ENCODE measurements around the gene TDRD10.
"Not testable (repeated sequence)": the region's sequence is repeated elsewhere in the genome, so short reads cannot be mapped to it uniquely, and the experiment has no call there.

TDRD10 gene

DNA sequence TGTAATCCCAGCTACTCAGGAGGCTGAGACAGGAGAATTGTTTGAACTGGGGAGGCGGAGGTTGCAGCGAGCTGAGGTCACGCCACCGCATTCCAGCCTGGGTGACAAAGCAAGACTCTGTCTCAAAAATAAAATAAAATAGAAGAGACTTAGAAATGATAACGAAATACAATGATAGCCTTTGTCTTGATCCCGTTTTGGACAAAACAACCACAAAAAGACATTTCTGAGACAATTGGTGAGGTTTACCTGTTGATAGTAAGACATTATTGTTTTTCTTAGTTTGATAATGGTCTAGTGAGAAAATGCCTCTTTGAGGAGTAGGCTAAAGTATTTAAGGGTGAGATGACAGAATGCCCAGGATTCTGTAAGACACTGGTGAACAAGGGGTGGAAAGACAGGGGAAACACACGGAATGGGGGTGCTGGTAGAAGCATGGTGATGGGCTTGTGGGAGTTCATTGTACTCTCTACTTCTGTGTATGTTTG, 12.1 kb downstream of the TDRD10 start:
- DNase-seq (ENCODE audit: low spot score) (no peak), FAIRE-seq (no peak)

DNA sequence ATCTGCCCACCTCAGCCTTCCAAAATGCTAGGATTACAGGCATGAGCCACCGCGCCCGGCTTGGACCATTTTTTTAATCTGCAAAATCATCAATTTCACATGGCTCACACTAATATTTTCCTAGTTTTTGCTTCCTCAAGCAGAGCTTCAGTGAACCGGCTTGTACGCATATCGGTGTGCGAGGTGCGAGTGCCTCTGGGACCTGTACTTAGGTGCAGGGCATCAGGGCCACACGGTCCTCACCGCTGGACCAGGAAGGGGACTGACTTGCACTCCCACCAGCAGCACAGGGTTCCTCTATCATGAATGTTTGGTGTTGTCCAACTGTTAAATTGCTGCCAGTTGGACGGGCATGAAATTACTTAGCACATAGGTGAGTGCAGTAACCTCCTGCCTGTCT, 15.6 kb downstream of the TDRD10 start:
- no peak for FAIRE-seq
- DNase-seq (ENCODE audit: low spot score), result no peak

DNA sequence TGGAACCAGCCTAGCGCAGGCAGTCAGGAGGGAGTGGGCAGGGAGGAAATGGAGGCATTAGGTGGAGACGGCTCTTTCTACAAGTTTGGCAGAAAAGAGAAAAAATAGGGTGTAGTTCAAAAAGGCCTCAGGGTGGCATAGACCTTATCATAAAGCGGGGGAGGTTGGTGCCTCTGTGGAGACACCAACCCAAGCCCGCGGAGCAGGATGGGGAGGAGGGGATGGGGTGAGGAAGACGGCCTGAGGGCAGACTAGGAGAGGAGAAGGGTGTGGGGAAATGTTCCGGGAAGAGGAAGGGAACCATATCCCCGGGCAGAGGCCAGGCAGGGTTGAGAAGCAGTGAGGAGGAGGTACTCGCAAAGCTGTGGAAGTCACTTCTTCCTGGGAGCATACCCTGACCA, 17.6 kb downstream of the TDRD10 start:
- FAIRE-seq (no peak), DNase-seq (ENCODE audit: low spot score) (no peak)

DNA sequence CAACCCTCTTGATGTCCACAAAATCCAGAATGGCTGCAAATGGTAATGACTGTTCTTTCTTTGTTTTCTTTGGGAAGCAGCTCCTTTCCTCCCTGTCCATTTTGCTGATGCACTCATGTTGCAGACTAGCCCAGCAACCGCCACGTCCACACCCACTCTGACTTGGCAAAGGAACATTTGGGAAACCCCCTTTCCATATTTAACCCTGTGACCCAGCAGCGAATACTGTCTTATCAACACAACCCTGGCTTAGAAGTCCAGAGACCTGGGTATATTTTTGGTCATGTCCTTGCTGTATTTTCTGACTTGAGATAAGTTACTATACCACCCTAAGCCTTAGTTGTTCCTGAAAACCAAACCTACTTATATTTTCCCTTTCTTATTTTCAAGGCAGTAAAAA, 18.3 kb downstream of the TDRD10 start:
- FAIRE-seq (no peak), DNase-seq (ENCODE audit: low spot score) (no peak)

DNA sequence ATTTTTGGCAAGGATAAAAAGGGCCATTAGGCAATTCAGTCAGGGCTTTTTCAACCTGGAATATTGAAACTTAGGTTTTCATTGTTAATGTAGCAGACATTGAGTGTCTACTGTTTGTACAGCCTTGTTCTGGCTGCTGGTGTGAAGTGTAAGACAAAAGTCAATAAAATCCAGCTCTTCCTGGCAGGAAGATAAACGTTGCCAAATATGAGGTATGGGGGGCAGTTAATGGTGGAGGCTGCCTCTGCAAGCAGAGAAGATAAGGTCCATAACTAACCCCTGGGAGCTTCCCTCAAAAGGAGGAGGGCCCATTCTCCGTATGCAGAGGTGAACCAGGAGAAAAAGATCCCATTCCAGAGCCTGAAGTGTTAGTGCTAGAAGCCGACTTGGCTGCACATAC, 19.7 kb downstream of the TDRD10 start:
- FAIRE-seq, result no peak
- DNase-seq (ENCODE audit: low spot score), result no peak

DNA sequence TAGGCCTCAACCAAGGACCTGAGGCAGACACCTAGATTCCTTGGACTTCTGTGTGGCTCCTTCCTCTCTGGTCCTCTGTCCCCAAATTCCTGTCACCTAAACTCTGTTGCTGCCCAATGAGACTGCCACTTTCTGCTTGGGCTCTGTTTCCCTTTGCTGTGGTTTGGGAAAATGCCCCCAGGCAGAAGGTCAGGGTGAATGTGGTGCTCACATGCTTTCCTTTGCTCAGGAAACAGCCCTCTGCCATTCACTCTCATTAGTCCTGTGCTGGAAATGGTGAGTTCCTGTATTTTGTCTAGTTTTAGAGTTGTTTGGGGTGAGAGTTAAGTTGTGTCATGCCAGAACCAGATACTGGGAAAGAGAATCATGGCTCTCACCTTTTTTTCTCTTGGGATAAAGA, 22.9 kb downstream of the TDRD10 start:
- FAIRE-seq (no peak), DNase-seq (ENCODE audit: low spot score) (no peak)

DNA sequence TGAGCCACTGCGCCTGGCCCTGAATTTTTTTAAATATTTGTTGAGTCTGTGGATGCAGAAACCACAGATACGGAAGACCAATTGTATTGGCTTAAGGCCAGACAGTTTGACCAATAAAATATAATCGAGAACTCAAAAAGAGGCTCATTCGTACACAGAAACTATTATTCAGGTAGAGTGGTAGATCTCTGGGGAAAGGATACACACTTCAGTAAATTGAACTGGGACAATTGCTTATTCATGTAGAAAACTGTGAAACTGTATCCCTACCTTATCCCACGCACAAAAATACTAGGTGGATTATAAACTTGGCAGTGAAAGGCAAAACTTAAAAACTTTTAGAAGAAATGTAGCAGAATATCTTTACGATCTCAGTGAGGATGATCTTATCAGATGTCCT, 25.2 kb downstream of the TDRD10 start:
- FAIRE-seq (no peak), DNase-seq (ENCODE audit: low spot score) (no peak)

DNA sequence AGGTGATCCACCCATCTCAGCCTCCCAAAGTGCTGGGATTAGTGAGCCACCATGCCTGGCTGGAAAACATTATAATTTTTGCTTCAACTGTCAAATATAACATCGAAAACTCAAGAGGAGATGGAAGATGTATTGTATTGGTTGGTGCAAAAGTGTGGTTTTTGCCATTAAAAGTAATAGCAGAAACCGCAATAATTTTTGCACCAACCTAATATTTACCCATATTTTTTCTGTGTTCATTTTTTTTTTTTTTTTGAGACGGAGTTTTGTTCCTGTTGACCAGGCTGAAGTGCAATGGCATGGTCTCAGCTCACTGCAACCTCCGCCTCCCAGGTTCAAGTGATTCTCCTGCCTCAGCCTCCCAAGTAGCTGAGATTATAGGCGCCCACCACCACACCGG, 27.3 kb downstream of the TDRD10 start:
- DNase-seq (ENCODE audit: low spot score) (no peak), FAIRE-seq (no peak)

DNA sequence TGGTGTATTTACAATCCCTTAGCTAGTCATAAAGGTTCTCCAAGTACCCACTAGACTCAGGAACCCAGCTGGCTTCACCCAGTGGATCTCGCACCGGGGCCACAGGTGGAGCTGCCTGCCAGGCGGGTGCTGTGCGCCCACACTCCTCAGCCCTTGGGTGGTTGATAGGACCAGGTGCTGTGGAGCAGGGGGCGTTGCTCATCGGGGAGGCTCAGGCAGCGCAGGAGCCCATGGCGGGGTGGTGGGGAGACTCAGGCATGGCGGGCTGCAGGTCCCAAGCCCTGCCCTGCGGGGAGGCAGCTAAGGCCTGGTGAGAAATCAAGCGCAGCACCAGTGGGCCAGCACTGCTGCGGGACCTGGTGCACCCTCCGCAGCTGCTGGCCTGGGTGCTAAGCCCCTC, 29.9 kb downstream of the TDRD10 start:
- FAIRE-seq; DNase-seq (ENCODE audit: low spot score): not testable (repeated sequence)

DNA sequence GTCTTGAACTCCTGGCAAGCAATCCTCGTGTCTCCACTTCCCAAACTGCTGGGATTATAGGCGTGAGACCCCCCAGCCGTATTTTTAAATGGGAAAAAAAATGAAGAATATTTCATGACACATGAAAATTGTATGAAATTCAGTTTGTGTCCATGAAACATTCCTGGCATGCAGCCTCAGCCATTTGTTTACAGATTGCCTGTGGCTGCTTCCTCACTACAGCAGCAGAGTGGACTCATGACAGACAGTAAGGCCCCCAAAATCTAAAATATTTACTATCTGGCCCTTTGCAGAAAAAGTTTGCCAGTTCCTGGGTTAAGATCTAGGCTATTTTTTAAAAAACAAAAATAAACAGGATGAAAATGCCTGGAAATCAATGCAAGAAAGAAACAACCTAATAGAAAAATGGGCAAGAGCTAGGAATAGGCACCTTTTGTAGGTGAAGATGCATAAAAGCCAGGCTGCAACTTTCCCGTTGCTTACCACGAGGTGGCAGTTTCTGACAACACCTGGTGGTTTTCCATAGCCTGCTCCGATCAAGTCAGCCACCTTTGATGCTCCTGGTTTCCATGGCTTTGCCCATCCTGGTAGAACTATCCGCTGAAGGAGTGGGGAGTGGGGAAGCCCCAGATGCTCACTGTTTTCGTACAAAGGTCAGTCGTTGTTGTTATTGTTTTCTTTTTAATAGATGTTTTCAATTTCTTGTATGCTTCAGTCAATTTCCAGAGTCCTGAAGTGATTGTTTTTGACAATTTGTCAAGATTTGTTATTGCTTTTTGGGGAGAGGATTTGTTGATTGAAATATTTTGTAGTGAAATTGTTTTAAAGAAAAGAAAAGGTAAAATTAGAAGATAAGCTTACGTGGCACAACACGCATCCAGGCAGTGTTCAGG, 32.2 kb downstream of the TDRD10 start:
- FAIRE-seq (no peak), DNase-seq (ENCODE audit: low spot score) (peak; percentile 80)

DNA sequence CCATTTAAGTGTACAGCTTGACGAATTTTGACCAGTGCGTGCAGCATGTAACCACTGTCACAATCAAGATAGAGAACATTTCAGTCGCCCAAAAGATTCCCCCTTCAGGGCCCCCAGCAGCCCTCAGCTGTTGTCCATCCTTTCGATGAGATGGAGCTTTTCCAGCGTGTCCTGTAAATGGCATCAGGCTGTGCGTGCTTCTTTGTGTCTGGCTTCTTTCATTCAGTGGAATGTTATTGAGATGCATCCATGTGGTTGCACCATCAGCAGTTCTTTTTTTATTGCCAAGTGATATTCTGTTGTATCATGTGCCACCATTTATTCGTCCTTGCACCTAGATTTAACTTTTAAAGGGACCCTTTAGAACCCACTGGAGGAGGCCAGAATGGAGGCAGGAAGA, 34.6 kb downstream of the TDRD10 start:
- FAIRE-seq, result no peak
- no peak for DNase-seq (ENCODE audit: low spot score)

DNA sequence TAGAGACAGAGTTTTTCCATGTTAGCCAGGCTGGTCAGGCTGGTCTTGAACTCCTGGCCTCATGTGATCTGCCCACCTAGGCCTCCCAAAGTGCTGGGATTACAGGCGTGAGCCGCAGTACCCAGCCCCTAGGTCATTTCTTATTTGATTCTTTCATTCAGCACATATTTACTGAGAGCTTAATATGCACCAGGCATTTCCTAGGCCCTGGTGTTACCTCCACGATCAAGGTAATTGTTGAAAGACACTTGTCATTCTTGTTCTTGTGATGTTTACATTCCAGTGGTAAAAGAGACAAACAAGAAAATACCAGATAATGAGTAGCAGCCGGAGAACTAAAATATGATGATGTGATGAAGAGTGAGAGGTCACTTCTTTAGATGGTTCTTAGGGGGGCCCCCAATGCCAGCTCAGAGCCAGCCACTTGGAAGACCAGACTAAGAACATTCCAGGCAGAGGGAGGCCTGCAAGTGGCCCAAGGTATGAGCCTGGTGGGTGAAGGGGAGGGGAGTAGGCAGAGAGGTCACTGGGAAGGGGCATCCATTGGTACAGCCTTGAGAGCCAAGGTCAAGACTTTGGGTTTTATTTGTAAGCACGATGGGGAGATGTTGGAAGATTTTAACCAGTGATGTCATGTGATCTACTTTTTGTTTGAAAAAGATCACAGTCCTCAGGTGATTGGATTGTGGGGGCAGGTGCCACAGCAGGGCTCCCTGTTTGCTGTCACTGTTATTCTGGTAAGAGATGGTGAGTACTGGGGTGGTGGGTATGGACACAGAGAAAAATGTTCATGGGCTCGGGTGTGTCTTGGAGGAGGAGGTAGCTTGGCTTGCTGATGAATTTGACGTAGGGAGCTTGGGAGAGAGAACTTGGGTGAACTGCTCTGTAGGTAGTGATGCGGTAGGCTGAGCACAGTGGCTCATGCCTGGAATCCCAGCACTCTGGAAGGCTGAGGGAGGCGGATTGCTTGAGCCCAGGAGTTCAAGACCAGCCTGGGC, 37.8 kb downstream of the TDRD10 start:
- DNase-seq (ENCODE audit: low spot score), result no peak
- FAIRE-seq, result no peak

DNA sequence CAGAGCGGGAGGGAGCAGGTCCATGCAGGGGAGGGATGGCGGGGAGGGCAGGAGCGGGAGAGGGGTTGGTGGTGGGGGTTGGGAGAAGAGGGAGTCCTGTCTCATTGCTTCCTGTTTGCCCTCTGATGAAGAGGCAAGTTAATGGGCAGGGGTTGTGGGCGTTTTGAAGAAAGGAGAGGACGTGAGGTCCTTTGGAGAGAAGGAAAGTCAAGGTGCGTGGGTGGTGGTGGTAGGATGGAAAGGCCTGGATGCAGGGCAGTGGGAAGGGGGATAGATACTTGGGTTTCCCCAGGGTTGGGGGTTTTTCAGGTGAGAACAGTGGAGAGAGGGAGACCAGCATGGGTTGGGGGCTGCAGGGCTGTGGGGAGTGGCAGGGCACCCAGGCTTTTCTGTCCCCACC, 39.2 kb downstream of the TDRD10 start:
- no peak for DNase-seq (ENCODE audit: low spot score)
- FAIRE-seq, result no peak

DNA sequence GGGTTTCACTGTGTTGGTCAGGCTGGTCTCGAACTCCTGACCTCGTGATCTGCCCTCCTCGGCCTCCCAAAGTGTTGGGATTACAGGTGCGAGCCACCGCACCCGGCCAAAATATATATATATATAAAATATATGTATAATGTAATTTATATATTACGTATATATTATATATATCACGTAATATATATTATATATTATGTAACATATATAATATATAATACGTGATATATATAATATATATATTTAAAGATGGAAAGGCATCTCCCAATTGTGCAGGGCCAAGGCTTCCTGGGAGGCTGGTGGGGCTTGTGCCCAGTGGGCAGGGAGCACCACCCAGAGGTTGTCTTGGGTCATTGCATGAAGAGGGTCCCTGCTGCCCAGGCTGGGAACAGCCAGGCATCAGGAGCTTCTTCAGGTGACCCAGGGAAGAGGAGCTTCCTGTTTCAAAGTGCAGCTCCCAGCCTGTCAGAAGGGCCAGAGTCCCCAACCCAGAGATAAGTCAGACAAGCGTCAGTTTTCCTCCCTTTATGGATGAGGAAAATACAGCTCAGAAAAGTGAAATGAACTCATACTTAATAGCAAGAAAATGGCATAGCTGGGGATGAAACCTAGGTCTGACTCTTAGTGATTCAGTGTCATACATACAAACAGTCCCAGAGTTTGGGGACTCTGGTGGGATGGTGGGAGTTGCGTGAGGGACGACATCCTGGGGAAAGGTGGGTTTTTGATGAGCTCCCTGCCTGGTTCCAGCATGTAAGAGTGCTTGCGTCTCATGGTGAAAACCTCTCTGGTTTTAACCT, 44.4 kb downstream of the TDRD10 start:
- FAIRE-seq, result no peak
- DNase-seq (ENCODE audit: low spot score), result peak; percentile 81

DNA sequence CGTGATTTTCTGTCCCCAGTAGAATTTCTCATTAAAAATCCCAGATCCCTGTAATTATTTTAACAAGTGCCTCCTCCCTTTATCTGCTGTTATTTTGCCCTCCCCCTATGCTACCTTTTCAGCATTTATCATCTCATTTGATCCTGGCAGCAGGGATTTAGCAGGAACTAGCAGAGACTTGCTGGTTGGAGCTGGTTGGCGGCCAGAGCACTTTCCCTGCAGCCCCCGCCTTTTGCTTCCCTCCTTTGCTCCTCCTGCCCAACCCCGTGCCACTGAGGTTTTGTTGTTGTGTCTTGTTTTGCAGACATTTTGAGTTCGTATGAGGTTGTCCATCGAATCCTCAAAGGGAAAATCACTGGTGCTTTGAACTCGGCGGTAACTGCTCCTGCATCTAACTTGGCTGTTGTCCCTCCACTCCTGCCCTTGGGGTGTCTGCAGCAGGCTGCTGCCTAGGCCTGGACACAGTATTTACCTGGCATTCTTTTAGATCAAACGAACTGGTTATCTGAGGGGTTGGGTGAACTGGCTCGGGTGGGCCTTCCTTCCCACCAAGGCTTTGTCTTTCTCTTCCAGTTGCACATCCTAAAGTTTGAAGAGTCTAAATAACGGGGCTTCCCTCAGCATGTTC, 45.2 kb downstream of the TDRD10 start:
- FAIRE-seq (no peak), DNase-seq (ENCODE audit: low spot score) (no peak)

DNA sequence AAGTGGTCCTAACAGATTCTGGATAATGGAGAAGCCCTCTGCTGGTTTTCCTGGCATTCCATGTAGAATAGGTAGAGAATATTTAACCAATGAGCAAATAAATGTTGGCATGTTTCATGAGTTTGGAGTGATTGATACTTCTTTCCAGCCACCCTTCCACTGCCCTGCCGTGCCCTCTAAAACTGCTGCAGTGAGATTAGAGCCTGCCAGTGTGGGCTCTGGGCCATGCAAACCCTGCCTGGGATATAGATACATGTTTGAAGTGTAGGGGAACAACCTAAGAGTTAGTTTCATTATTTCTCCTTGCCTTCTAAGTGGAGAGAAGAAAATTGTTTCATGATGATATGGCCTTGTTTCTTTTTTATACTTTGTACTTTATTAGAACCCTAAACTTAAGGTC, 46.0 kb downstream of the TDRD10 start:
- FAIRE-seq (no peak), DNase-seq (ENCODE audit: low spot score) (no peak)

DNA sequence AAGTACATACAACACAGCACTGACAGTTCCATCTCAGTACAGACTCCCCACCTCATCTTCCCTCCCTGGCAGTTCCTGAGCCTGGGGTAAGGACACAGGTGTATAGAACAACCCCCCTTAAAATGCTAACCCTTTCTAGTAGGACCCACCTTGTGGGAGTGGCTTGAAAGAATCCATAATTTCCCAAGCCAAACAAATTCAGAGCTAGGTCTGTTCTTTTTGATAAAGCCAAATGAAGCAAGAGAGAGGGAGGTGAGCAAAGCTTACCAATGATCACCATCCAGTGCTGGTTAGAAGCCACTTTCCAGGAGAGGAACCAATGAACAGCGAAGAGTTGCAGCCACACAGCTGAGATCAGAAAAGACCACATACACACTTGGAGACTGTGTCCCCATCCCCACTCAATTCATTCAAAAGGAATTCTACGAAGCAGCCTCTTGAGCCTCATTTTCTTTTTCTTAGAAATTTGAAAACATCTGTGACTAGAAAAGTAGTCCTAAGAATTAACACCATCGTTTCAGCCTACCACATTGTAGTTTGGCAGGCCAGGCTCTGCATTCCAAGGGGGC, 47.3 kb downstream of the TDRD10 start:
- FAIRE-seq (no peak), DNase-seq (ENCODE audit: low spot score) (no peak)

DNA sequence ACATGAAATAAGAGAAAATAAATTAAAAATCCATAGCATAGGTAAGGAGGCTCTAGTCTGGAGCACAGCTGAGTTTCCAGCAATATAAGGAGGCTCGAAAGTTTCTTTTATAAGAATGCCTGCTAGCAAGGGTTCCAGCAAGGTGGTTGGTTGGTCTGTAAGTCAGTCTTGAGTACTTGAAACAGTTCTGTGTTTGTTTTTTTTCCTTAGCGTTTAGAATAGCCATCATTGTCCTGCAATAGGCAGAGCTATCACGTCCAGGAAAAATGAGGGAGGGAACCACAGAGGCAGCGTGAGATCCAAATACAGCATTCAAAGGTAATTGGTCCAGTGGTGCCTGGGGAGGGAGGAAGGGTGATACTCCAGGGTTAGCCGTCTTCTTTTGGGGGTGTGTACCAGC, 48.1 kb downstream of the TDRD10 start:
- DNase-seq (ENCODE audit: low spot score) (no peak), FAIRE-seq (no peak)

DNA sequence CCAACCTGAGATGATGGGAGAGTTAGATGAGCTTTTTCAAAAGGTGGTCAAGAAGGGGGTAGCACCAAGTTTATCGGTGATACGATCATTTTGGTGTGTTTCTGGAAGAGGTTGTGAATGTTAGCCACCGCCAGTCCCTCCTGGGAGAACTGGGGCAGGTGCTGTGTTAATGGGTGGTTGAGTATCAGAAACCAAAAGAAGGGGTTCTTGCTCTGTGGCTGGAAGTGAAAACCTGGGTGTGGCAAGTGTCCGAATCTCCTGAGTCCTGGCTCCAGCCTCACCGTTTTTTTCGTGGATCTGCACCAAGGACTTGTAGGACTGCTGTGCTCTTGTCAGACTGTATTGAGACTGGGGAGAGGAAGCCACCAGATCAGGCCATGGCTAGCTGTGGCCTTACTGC, 48.6 kb downstream of the TDRD10 start:
- no peak for DNase-seq (ENCODE audit: low spot score)
- FAIRE-seq, result no peak

DNA sequence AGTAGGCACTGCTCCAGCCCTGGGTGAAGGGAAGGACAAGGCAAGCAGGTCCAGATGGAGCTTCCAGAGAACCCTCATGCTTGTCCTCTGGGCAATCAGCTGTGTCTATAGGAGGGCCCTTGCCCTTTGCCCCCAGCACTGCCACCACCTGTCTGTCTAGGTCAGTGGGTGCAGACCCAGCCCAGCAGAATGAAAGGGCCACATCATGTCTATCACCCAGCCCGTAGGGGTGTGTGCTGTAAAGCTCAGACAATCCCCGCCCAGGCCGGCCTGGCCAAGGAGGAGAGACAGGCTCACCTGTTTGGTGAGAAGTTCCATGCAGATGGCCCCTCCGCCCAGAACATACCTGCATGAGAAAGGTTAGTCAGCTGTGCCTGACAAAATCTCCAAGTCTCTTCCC, 49.5 kb downstream of the TDRD10 start:
- FAIRE-seq, result no peak
- DNase-seq (ENCODE audit: low spot score), result no peak

DNA sequence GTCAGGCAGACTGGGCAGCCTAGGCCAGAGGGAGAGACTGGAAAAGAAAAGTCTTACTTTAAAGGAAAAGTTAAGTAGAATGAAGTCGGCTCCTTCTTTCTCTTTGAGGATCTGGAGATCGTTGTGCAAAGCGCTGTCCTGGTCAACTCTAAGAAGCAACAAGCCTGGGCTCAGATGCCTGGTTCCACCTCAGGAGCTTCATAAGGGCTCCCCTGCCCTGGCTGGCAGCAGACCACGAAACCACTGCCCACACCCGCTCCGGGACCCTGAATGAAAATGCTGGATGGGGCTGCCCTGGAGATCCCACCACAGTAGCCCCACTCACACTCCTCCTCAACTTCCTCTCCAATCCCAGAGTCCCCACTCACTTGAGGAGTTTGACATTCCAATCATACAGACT, 50.0 kb downstream of the TDRD10 start:
- no peak for DNase-seq (ENCODE audit: low spot score)
- no peak for FAIRE-seq

Measured in urothelium cell line (cell line).